Neutrophil (primary cell): ENCODE results near the gene RNH1.
"Not testable (repeated sequence)": the region's sequence is repeated elsewhere in the genome, so short reads cannot be mapped to it uniquely, and the experiment has no call there.

Source experiments
- H3K27ac ChIP-seq: fragments of 200-600 bp; sonication (generic); 2 replicates; pipeline ENCODE4 v1.5.1; 2016; ENCODE audit warnings: mild to moderate bottlenecking, moderate library complexity
- H3K27me3 ChIP-seq: fragments of 200-600 bp; sonication (generic); 2 replicates; pipeline ENCODE4 v1.6.0; 2016; ENCODE audit warnings: mild to moderate bottlenecking
- H3K36me3 ChIP-seq: fragments of 200-600 bp; sonication (generic); 2 replicates; pipeline ENCODE4 v1.5.1; 2017
- H3K4me1 ChIP-seq, 2 experiments: fragments of 200-600 bp in 1 of 2; sonication (generic) in 1 of 2; 1 replicate in 1 of 2; 2 replicates in 1 of 2; pipeline versions ENCODE4 v1.5.1 to v1.6.1; 2013 to 2016; ENCODE audit warnings: low read depth in 1 of 2, low read length in 1 of 2, mild to moderate bottlenecking in 1 of 2, moderate library complexity in 1 of 2; ENCODE audit not compliant: control insufficient read depth in 1 of 2, insufficient read depth in 1 of 2
- H3K4me3 ChIP-seq, 2 experiments: fragments of 200-600 bp in 1 of 2; sonication (generic) in 1 of 2; 1 replicate in 1 of 2; 2 replicates in 1 of 2; pipeline ENCODE4 v1.5.1; 2013 to 2016; ENCODE audit warnings: low read depth in 1 of 2, low read length in 1 of 2, mild to moderate bottlenecking in 1 of 2, moderate library complexity in 1 of 2
- H3K9me3 ChIP-seq: fragments of 200-600 bp; sonication (generic); 2 replicates; pipeline ENCODE4 v1.5.1; 2016
- TF ChIP-seq, protein P1 (sequence below): fragments of 200-600 bp; sonication (generic); IDR thresholded peaks from 2 replicates; pipeline ENCODE4 v1.5.1; 2016; ENCODE audit warnings: antibody characterized with exemption

RNH1 gene

DNA sequence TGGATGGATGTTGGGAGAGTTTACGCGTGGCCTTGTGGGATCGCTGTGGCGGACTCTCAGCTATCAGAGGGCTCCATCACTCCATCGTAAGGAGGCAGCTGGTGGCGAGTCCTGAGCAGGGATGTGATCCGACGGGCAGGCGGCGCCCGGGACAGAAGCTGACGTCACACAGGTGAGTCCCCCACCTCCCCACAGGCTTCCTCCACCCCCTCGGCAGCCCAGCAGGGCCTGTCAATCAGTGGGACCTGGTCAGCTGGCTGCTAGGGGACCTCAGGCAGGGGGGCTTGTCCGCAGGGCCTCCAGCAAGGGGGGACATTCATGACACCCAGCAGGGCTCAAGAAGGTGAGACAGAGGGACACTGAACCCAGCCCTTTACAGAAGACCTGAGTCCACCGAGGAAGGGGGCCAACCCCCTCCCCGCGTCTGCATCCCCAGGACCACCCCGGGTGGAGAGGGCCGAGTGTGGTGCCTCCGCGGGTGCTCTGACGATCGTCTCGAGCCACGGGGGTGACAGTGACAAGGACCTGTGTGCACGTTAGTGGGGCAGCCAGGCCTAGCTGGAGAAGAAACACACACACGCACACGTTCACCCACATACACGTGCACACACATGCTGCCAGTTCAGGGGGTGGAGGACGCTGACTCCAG lies 21.2 kb upstream of the RNH1 start:
- no peaks in the 10 kb centered on the region for H3K9me3 ChIP-seq
- TF ChIP-seq, protein P1, sequence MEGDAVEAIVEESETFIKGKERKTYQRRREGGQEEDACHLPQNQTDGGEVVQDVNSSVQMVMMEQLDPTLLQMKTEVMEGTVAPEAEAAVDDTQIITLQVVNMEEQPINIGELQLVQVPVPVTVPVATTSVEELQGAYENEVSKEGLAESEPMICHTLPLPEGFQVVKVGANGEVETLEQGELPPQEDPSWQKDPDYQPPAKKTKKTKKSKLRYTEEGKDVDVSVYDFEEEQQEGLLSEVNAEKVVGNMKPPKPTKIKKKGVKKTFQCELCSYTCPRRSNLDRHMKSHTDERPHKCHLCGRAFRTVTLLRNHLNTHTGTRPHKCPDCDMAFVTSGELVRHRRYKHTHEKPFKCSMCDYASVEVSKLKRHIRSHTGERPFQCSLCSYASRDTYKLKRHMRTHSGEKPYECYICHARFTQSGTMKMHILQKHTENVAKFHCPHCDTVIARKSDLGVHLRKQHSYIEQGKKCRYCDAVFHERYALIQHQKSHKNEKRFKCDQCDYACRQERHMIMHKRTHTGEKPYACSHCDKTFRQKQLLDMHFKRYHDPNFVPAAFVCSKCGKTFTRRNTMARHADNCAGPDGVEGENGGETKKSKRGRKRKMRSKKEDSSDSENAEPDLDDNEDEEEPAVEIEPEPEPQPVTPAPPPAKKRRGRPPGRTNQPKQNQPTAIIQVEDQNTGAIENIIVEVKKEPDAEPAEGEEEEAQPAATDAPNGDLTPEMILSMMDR, result no peak
- no peak overlapping the region for H3K27ac ChIP-seq
- H3K27me3 ChIP-seq, result no peaks in the 10 kb centered on the region
- H3K36me3 ChIP-seq, result peaks cover 15% of the 10 kb centered on the region
- no peak overlapping the region for H3K4me3 ChIP-seq
- H3K4me1 ChIP-seq, result no peaks in the 10 kb centered on the region

DNA sequence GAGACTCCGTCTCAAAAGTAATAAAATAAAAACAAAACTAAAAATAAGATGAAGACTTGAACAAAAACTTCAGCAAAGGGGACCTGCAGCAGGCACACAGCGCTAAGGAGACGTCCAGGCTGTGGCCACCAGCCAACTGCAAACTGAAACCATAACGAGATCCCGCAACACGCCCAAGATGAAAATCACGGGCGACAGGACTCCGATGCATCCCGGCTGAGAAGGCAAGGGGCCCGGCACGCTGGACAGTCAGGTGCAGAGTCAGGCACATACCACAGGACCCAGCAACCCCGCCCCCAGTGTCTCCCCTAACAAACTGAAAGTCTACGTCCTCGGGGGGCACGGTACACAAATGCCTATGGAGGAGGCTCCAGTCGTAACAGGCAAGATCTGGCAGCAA lies 19.1 kb upstream of the RNH1 start:
- no peaks in the 10 kb centered on the region for H3K36me3 ChIP-seq
- no peaks in the 10 kb centered on the region for H3K9me3 ChIP-seq
- no peaks in the 10 kb centered on the region for H3K4me1 ChIP-seq
- no peaks in the 10 kb centered on the region for H3K27me3 ChIP-seq
- H3K4me3 ChIP-seq, result no peak overlapping the region
- H3K27ac ChIP-seq, result no peak overlapping the region
- TF ChIP-seq, protein P1, result no peak

DNA sequence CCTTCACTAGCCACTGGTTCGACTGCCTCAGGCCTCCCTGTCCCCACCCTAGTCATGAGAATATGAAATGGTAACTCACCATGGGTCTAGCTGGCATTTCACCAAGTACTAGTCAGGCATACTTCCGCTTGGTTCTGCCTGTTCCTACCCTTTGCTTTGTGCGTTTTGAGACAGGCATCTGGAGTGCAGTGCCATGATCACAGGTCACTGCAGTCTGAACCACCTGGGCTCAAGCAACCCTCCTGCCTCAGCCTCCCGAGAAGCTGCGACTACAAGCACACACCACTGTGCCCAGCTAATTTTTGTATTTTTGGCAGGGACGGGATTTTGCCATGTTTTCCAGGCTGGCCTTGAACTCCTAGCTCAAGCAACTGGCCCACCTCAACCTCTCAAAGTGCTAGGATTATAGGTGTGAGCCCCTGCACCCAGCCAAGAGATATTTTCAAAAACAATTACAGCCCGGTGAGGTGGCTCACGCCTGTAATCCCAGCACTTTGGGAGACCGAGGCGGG lies 14.2 kb upstream of the RNH1 start:
- Histone ChIP-seq H3K27me3 (no peaks in the 10 kb centered on the region), H3K9me3 (no peaks in the 10 kb centered on the region), H3K4me1 (peaks cover 4 to 9% of the 10 kb centered on the region in 2 experiments), H3K27ac (no peak overlapping the region), H3K4me3 (no peak overlapping the region), H3K36me3 (no peaks in the 10 kb centered on the region)
- TF ChIP-seq, protein P1, result no peak

DNA sequence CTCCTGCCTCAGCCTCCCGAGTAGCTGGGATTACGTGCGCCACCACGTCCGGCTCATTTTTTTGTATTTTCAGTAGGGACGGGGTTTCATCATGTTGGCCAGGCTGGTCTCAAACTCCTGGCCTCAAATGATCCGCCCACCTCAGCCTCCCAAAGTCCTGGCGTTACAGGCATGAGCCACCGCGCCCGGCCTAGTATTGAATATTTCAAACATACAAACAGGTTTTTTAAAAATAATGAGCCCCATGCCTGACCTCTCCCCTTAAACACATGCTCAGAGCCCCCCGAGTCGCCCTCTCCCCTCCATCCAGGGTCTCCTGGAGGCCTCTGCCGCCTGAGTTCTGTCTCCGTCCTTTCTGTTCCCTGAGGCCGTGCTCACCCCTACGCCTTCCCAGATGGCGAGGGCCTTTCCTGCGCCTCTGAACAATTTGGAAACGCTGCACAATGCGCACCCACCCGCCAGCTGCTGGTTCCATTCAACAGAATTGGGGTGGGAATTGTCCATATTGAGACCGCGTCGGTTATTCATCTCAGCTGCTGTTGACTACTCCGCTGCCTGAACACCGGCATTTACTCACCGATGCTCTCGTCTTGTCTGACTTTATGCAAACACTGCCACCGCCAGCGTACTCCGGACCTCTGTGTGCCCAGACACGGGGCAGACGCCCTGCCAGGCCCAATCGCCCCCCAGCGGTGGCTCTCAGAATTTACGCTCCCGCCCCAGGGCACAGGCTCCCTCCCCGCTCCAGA lies 13.6 kb upstream of the RNH1 start:
- Histone ChIP-seq H3K27ac (no peak overlapping the region), H3K4me3 (no peak overlapping the region), H3K9me3 (no peaks in the 10 kb centered on the region), H3K36me3 (no peaks in the 10 kb centered on the region), H3K27me3 (no peaks in the 10 kb centered on the region), H3K4me1 (peaks cover 4 to 9% of the 10 kb centered on the region in 2 experiments)
- TF ChIP-seq, protein P1, result no peak

DNA sequence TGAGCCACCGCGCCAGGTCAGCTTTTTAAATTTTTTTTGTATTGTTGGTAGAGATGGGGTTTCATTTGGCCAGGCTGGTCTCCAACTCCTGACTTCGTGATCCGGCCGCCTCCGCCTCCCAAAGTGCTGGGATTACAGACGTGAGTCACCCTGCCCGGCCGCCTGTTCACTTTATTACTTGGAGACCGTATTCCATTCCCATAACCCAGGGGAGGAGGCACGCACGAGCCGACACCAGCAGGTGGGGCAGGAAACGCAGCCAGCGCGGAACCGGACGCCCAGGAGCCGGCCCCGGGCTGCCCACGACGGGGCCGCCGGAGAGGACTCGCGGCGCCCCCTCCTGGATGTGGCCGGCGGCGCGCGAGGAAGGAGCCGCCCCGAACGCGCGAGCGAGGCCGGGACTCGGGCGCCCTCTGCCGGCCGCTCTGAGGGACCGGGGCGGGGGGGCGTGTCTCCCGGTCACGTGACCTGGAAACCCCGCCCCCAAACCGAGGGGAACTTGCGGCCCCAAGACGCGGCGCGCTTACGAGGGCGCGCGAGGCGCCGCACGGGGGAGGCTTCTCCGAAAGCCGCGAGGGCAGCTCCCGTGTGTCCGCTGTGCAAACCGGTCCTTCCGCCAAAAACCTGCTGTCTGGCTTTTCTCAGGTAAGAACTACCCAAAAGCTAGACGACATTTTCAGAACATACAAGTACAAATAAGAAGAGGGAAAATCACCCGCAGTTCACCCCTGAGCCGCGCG lies 11.6 kb upstream of the RNH1 start:
- Histone ChIP-seq H3K36me3 (no peaks in the 10 kb centered on the region), H3K27ac (peak overlapping the region; percentile 60), H3K27me3 (no peaks in the 10 kb centered on the region), H3K4me1 (peaks cover 7 to 9% of the 10 kb centered on the region in 2 experiments), H3K4me3 (peak overlapping the region; percentile 51 to 55), H3K9me3 (no peaks in the 10 kb centered on the region)
- TF ChIP-seq, protein P1, result peak; percentile 100

DNA sequence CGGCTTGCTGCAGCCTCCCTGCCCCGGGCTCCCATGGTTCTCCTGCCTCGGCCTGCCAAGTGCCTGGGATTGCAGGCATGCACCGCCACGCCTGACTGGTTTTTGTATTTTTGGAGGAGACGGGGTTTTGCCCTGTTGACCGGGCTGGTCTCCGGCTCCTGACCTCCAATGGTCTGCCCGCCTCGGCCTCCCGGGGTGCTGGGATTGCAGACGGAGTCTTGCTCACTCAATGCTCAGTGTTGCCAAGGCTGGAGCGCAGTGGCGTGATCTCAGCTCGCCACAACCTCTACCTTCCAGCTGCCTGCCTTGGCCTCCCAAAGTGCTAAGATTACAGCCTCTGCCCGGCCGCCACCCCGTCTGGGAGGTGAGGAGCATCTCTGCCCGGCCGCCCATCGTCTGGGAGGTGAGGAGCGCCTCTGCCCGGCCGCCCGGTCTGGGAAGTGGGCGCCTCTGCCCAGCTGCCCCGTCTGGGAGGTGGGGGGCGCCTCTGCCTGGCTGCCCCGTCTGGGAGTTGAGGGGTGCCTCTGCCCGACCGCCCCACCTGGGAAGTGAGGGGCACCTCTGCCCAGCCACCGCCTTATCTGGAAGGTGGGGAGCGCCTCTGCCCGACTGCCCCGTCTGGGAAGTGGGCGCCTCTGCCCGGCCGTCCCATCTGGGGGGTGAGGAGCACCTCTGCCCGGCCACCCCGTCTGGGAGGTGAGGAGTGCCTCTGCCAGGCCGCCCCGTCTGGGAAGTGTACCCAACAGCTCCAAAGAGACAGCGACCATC lies 10.1 kb upstream of the RNH1 start:
- not testable (repeated sequence) for H3K36me3 ChIP-seq, H3K4me3 ChIP-seq, H3K27me3 ChIP-seq, H3K9me3 ChIP-seq, H3K4me1 ChIP-seq, H3K27ac ChIP-seq
